ENCODE data around the gene MLH1. TPM values are rescaled to one million over a fixed set of nuclear protein-coding genes. Genes with fewer than 3 reads are reported as not detected.
"Not testable (repeated sequence)": the region's sequence is repeated elsewhere in the genome, so short reads cannot be mapped to it uniquely, and the experiment has no call there.

MLH1 gene
- total RNA-seq, 2 donors from 2014 or later: 17.5 to 36.5 TPM

- intact Hi-C loops (cut with DNase I): no loop called here
- H3K27me3 ChIP-seq: no peaks in the 10 kb centered on the region
- no peak overlapping the region for H3K4me3 ChIP-seq
- H3K36me3 ChIP-seq: peaks cover 4% of the 10 kb centered on the region
- H3K4me1 ChIP-seq: no peaks in the 10 kb centered on the region
- no peak for DNase-seq
- H3K9ac ChIP-seq (ENCODE audit: low read depth in 2 of 2, low read length in 2 of 2): no peak overlapping the region
- TF ChIP-seq CTCF (IDR thresholded peaks at IDR 0.05): no peak
- H3K27ac ChIP-seq: no peak overlapping the region
- H3K9me3 ChIP-seq: no peaks in the 10 kb centered on the region
These were observed 46.0 kb downstream of the MLH1 start for GRCh38 chr3:37039161-37039846.

GRCh38 chr3:37040231-37040630, 46.9 kb downstream of the MLH1 start:
- DNase-seq: no peak
- no peak for TF ChIP-seq CTCF (IDR thresholded peaks at IDR 0.05)
- Histone ChIP-seq H3K36me3 (peaks cover 4% of the 10 kb centered on the region), H3K27ac (no peak overlapping the region), H3K9me3 (no peaks in the 10 kb centered on the region), H3K4me3 (no peak overlapping the region), H3K9ac (ENCODE audit: low read depth in 2 of 2, low read length in 2 of 2) (no peak overlapping the region), H3K4me1 (no peaks in the 10 kb centered on the region), H3K27me3 (no peaks in the 10 kb centered on the region)
- intact Hi-C loops (cut with DNase I): no loop called here

GRCh38 chr3:37041546-37042195, 48.4 kb downstream of the MLH1 start:
- peaks cover 4% of the 10 kb centered on the region for H3K36me3 ChIP-seq
- no peaks in the 10 kb centered on the region for H3K27me3 ChIP-seq
- TF ChIP-seq CTCF (IDR thresholded peaks at IDR 0.05): no peak
- H3K9me3 ChIP-seq: no peaks in the 10 kb centered on the region
- intact Hi-C loops (cut with DNase I): no loop called here
- no peak overlapping the region for H3K4me3 ChIP-seq
- no peak overlapping the region for H3K9ac ChIP-seq (ENCODE audit: low read depth in 2 of 2, low read length in 2 of 2)
- no peak overlapping the region for H3K27ac ChIP-seq
- H3K4me1 ChIP-seq: no peaks in the 10 kb centered on the region
- DNase-seq: no peak

- not testable (repeated sequence) for H3K36me3 ChIP-seq
These were observed 49.4 kb downstream of the MLH1 start for GRCh38 chr3:37042712-37043111.

GRCh38 chr3:37050282-37050681, 57.0 kb downstream of the MLH1 start:
- TF ChIP-seq CTCF (IDR thresholded peaks at IDR 0.05): no peak
- peaks cover 3% of the 10 kb centered on the region for H3K4me1 ChIP-seq
- no peak overlapping the region for H3K9ac ChIP-seq (ENCODE audit: low read depth in 2 of 2, low read length in 2 of 2)
- no peak for DNase-seq
- no peaks in the 10 kb centered on the region for H3K9me3 ChIP-seq
- H3K27ac ChIP-seq: no peak overlapping the region
- intact Hi-C loops (cut with DNase I): no loop called here
- H3K4me3 ChIP-seq: no peak overlapping the region
- H3K27me3 ChIP-seq: no peaks in the 10 kb centered on the region
- H3K36me3 ChIP-seq: peaks cover 15% of the 10 kb centered on the region

More at GRCh38 chr3:37042712-37043111, 49.4 kb downstream of the MLH1 start:
- H3K27me3 ChIP-seq; H3K9ac ChIP-seq (ENCODE audit: low read depth in 2 of 2, low read length in 2 of 2); intact Hi-C loops (cut with DNase I); H3K4me1 ChIP-seq; H3K27ac ChIP-seq; H3K9me3 ChIP-seq; DNase-seq; H3K4me3 ChIP-seq: not testable (repeated sequence)

GRCh38 chr3:37052860-37053259, 59.5 kb downstream of the MLH1 start:
- Histone ChIP-seq H3K9ac (ENCODE audit: low read depth in 2 of 2, low read length in 2 of 2) (no peak overlapping the region), H3K9me3 (no peaks in the 10 kb centered on the region), H3K4me1 (peaks cover 3% of the 10 kb centered on the region), H3K27ac (no peak overlapping the region), H3K4me3 (no peak overlapping the region), H3K36me3 (peaks cover 14% of the 10 kb centered on the region), H3K27me3 (no peaks in the 10 kb centered on the region)
- no peak for DNase-seq
- TF ChIP-seq CTCF (IDR thresholded peaks at IDR 0.05): no peak
- intact Hi-C loops (cut with DNase I): no loop called here
